Measurements from ENCODE around the gene DIAPH2. TPM values are rescaled to one million over a fixed set of nuclear protein-coding genes. Genes with fewer than 3 reads are reported as not detected.

DIAPH2 gene
- total and polyA plus RNA-seq, 4 donors, result 7.2 to 57.6 (median 15.5) TPM

DNA sequence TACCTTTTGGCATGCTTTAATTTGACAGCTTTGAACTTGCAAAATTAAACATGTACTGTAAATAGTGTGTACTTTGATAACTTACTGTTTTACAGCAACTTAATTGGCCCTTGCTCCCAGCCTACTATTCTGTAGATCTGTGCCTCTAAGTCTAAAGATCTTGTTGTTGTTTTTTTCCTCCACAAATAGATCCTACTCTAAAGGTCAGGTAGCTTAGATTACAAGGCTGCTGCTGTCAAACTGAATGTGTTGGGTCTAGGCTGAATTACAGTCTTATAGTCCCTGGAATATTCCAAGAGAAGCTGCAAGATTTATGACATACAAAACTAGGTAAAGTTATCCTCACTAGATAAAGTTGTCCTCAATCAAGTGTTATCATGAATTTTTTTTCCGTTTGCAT is 18.7 kb downstream of the DIAPH2 start:
- Histone ChIP-seq H3K4me3 (no peak overlapping the region), H3K9me3 (ENCODE audit: control insufficient read depth in 4 of 4, insufficient read depth in 3 of 4, low read length in 3 of 4) (no peaks in the 10 kb centered on the region), H3K27ac (ENCODE audit: low read depth in 1 of 2, low read length in 1 of 2) (no peak overlapping the region), H3K36me3 (ENCODE audit: control insufficient read depth in 4 of 4, insufficient read depth in 4 of 4, low read length in 4 of 4) (no peaks in the 10 kb centered on the region), H3K9ac (ENCODE audit: insufficient read depth in 1 of 2, low read length in 2 of 2) (no peak overlapping the region), H3K4me1 (ENCODE audit: control insufficient read depth in 5 of 5, insufficient read depth in 5 of 5, low read length in 5 of 5) (no peaks in the 10 kb centered on the region), H3K27me3 (ENCODE audit: control insufficient read depth in 3 of 3, insufficient read depth in 3 of 3, low read length in 2 of 3) (peaks cover 0 to 14% (median 6%) of the 10 kb centered on the region in 3 donors)
- TF ChIP-seq, protein P1, sequence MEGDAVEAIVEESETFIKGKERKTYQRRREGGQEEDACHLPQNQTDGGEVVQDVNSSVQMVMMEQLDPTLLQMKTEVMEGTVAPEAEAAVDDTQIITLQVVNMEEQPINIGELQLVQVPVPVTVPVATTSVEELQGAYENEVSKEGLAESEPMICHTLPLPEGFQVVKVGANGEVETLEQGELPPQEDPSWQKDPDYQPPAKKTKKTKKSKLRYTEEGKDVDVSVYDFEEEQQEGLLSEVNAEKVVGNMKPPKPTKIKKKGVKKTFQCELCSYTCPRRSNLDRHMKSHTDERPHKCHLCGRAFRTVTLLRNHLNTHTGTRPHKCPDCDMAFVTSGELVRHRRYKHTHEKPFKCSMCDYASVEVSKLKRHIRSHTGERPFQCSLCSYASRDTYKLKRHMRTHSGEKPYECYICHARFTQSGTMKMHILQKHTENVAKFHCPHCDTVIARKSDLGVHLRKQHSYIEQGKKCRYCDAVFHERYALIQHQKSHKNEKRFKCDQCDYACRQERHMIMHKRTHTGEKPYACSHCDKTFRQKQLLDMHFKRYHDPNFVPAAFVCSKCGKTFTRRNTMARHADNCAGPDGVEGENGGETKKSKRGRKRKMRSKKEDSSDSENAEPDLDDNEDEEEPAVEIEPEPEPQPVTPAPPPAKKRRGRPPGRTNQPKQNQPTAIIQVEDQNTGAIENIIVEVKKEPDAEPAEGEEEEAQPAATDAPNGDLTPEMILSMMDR (IDR thresholded peaks at IDR 0.05; ENCODE audit: control extremely low read depth, extremely low read depth), result no peak
- DNase-seq, result no peak
- ATAC-seq (ENCODE audit: insufficient read depth, low FRiP score), result no peak
- WGBS, 2 donors, result 70 to 81% methylated on average over 1 of the region's 1 CpG

DNA sequence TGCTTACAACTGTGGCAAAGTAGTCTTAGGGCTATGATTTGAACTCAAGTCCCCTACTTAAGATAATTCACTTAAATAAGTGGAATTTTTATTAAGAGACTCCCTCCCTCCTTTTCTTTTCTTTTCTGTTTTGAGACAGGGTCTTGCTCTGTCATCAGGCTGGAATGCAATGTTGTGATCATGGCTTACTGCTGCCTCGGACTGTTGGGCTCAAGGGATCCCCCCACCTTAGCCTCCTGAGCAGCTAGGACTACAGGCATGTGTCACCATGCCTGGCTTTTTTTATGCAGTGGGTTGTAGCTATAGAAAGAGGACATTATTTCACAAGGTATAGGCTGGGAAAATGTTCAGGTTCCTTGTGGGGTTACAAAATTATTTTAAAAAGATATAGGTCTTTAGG is 19.2 kb downstream of the DIAPH2 start:
- peaks cover 0 to 14% (median 8%) of the 10 kb centered on the region in 3 donors for H3K27me3 ChIP-seq (ENCODE audit: control insufficient read depth in 3 of 3, insufficient read depth in 3 of 3, low read length in 2 of 3)
- 65 to 67% methylated on average over 1 of the region's 1 CpG for WGBS, 2 donors
- no peaks in the 10 kb centered on the region for H3K9me3 ChIP-seq (ENCODE audit: control insufficient read depth in 4 of 4, insufficient read depth in 3 of 4, low read length in 3 of 4)
- TF ChIP-seq, protein P1 (IDR thresholded peaks at IDR 0.05; ENCODE audit: control extremely low read depth, extremely low read depth), result no peak
- DNase-seq (no peak), ATAC-seq (ENCODE audit: insufficient read depth, low FRiP score) (no peak)
- H3K4me1 ChIP-seq (ENCODE audit: control insufficient read depth in 5 of 5, insufficient read depth in 5 of 5, low read length in 5 of 5), result no peaks in the 10 kb centered on the region
- H3K9ac ChIP-seq (ENCODE audit: insufficient read depth in 1 of 2, low read length in 2 of 2), result no peak overlapping the region
- H3K36me3 ChIP-seq (ENCODE audit: control insufficient read depth in 4 of 4, insufficient read depth in 4 of 4, low read length in 4 of 4), result no peaks in the 10 kb centered on the region
- no peak overlapping the region for H3K27ac ChIP-seq (ENCODE audit: low read depth in 1 of 2, low read length in 1 of 2)
- no peak overlapping the region for H3K4me3 ChIP-seq

DNA sequence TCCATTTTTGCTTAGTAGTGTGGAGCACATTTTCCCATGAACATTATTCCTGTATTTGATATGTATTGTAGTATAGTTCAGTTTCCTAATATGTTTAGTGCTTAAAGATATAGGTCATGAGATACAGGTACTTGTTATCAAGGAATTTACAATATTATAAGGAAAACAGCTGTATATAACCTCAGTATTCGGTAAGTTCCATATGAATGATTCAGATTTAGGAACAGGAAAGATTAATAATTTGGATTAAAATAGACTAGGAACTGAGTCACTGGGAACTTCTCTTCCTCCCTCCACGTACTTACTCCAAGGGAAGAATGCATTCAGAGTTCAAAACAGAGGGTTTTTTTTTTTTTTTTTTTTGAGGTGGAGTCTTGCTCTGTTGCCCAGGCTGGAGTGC is 20.0 kb downstream of the DIAPH2 start:
- H3K9ac ChIP-seq (ENCODE audit: insufficient read depth in 1 of 2, low read length in 2 of 2), result no peak overlapping the region
- 55 to 75% methylated on average over 2 of the region's 2 CpGs for WGBS, 2 donors

More for the DNA sequence above, 20.0 kb downstream of the DIAPH2 start:
- TF ChIP-seq, protein P1 (IDR thresholded peaks at IDR 0.05; ENCODE audit: control extremely low read depth, extremely low read depth), result no peak
- Histone ChIP-seq H3K4me3 (no peak overlapping the region), H3K36me3 (ENCODE audit: control insufficient read depth in 4 of 4, insufficient read depth in 4 of 4, low read length in 4 of 4) (no peaks in the 10 kb centered on the region), H3K9me3 (ENCODE audit: control insufficient read depth in 4 of 4, insufficient read depth in 3 of 4, low read length in 3 of 4) (no peaks in the 10 kb centered on the region), H3K27me3 (ENCODE audit: control insufficient read depth in 3 of 3, insufficient read depth in 3 of 3, low read length in 2 of 3) (peaks cover 0 to 14% (median 14%) of the 10 kb centered on the region in 3 donors), H3K27ac (ENCODE audit: low read depth in 1 of 2, low read length in 1 of 2) (no peak overlapping the region), H3K4me1 (ENCODE audit: control insufficient read depth in 5 of 5, insufficient read depth in 5 of 5, low read length in 5 of 5) (no peaks in the 10 kb centered on the region)
- no peak for ATAC-seq (ENCODE audit: insufficient read depth, low FRiP score)
- DNase-seq, result no peak
